Measurements from ENCODE around the gene PEAK3. TPM values are rescaled to one million over a fixed set of nuclear protein-coding genes. Genes with fewer than 3 reads are reported as not detected.
A peak's percentile ranks its signal among the peaks of the same experiment; 100 is the strongest.

PEAK3 gene
- total and polyA plus RNA-seq, 3 experiments from 2014 or later, result 0.79 TPM; not detected in 2

DNA sequence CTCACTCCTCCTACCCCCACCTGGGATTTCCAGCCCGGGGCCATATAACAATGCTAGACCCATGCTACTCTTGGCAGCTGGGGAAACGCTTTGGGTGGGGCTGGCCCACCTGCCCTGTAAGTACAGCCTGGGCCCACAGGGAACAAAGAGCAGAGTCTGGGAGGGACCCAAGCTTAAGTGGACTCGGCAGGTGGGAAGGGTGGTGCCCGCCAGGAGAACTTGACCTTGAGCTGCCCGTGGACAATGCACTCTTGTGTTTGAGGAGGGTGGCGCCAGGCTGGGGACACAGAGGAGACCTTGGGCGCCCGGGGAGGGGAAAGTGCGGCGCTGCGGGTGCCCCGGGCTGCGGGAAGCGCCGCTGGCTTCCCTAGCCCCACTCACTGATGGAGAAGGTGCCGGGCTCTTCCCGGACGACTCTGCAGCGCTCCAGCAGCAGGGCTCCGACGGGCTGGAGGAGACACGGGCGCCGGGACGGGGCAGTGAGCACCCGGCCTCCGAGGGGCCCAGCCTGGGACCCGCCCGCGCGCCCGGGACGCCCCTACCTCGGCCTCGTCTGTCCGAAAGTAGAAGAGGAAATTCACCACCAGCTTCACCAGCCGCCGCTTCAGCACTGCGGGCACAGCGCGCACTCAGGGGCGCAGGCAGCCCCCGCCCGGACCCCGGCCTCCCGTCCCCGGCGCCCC, 46.5 kb downstream of the PEAK3 start:
- Mint-ChIP-seq H3K27ac (peak overlapping the region; percentile 29 to 91 (median 87)), H3K4me3 (peak overlapping the region; percentile 88 to 100 (median 96)), H3K4me1 (peaks cover 49 to 68% (median 54%) of the 10 kb centered on the region in 3 donors), H3K9me3 (no peaks in the 10 kb centered on the region), H3K36me3 (peaks cover 0 to 67% (median 8%) of the 10 kb centered on the region in 3 donors), H3K27me3 (peaks cover 0 to 5% of the 10 kb centered on the region in 2 donors)
- peak in 1 of 5 donors; percentile 18 for DNase-seq
- ChIA-PET CTCF (interaction anchor here (0.8 to 3.3 kb wide), 14 partner anchors 17 to 184 kb away, joined by 3 to 20 read pairs (median 3); no protein-coding TSS in a partner anchor), POLR2A (interaction anchor here (0.5 to 1.8 kb wide), 10 partner anchors 35 to 729 kb away, joined by 3 to 12 read pairs (median 4); partner anchors contain the start of gene AP3D1)
- Histone ChIP-seq H3K36me3 (ENCODE audit: insufficient read depth, low read length) (peaks cover 6% of the 10 kb centered on the region), H3K9me3 (ENCODE audit: low read length) (no peaks in the 10 kb centered on the region), H3K4me1 (ENCODE audit: insufficient read depth, low read length) (peaks cover 50% of the 10 kb centered on the region), H3K27ac (ENCODE audit: low read depth, low read length) (peak overlapping the region; percentile 98), H3K4me3 (ENCODE audit: low read length) (peak overlapping the region; percentile 88), H3K27me3 (ENCODE audit: insufficient read depth, low read length, poor library complexity, severe bottlenecking) (no peaks in the 10 kb centered on the region)

DNA sequence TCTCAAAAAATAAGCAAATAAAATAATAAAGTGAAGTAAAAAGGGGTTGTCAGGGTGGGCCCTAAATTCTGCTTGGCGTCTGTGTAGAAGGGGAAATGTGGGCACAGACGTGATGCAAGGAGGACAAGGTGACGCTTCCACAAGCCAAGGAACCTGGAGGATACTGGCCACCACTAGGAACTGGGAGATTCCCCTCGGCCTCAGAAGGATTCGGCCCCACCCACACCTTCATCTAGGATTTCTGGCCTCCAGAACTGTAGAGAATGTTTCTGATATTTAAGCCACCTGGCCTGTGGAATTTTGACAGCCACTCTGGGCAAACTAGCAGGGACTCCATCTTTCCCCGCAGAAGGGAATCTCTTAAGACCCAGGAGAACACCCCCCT, 47.0 kb downstream of the PEAK3 start:
- Histone ChIP-seq H3K27ac (ENCODE audit: low read depth, low read length) (peak overlapping the region; percentile 98), H3K27me3 (ENCODE audit: insufficient read depth, low read length, poor library complexity, severe bottlenecking) (no peaks in the 10 kb centered on the region), H3K9me3 (ENCODE audit: low read length) (no peaks in the 10 kb centered on the region), H3K4me1 (ENCODE audit: insufficient read depth, low read length) (peaks cover 45% of the 10 kb centered on the region), H3K4me3 (ENCODE audit: low read length) (peak overlapping the region; percentile 88), H3K36me3 (ENCODE audit: insufficient read depth, low read length) (peaks cover 6% of the 10 kb centered on the region)
- Mint-ChIP-seq H3K27ac (peak overlapping the region; percentile 29 to 91 (median 84)), H3K36me3 (peaks cover 0 to 68% (median 8%) of the 10 kb centered on the region in 3 donors), H3K4me3 (peak overlapping the region; percentile 88 to 100 (median 96)), H3K27me3 (peaks cover 0 to 5% of the 10 kb centered on the region in 2 donors), H3K9me3 (no peaks in the 10 kb centered on the region), H3K4me1 (peaks cover 44 to 62% (median 48%) of the 10 kb centered on the region in 3 donors)
- CTCF ChIA-PET, result interaction anchor here (0.7 to 3.3 kb wide), 10 partner anchors 20 to 183 kb away, joined by 3 to 20 read pairs (median 3); no protein-coding TSS in a partner anchor
- POLR2A ChIA-PET, result interaction anchor here (1.5 to 1.8 kb wide), 2 partner anchors 35 to 37 kb away, joined by 5 to 12 read pairs; no protein-coding TSS in a partner anchor
- no peak for DNase-seq

DNA sequence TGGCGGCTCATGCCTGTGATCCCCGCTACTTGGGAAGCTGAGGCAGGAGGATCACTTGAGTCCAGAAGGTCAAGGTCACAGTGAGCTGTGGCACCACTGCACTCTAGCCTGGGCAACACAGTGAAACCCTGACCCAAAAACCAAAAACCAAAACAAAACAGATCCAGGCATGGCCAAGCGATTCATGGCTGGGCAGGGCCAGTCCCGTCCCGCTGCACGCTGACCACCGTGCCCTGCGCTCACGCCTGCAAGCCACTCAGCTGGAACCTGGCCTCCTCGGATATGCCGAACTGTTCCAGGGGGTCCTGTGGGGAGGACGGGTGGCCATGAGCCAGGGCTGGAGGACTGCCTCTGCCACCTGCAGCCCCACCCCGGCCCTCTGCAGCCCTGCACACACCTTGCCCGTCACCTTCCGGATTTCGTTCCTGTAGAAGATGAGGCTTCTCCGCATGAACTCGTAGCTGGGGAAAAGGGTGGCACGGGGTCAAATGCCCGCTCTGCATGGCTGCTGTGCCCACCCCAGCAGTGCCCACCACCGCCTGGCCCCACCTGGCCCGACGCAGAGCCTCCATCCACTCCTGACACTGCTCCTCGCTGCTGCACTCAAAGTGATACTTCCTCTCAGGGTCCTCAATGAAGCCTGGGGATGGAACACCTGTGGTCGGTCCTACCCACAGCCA, 48.2 kb downstream of the PEAK3 start:
- H3K9me3 Mint-ChIP-seq, result no peaks in the 10 kb centered on the region
- Histone ChIP-seq H3K36me3 (ENCODE audit: insufficient read depth, low read length) (peaks cover 6% of the 10 kb centered on the region), H3K4me1 (ENCODE audit: insufficient read depth, low read length) (peaks cover 33% of the 10 kb centered on the region), H3K27me3 (ENCODE audit: insufficient read depth, low read length, poor library complexity, severe bottlenecking) (no peaks in the 10 kb centered on the region), H3K4me3 (ENCODE audit: low read length) (no peak overlapping the region), H3K27ac (ENCODE audit: low read depth, low read length) (no peak overlapping the region), H3K9me3 (ENCODE audit: low read length) (no peaks in the 10 kb centered on the region)
- no peak for DNase-seq
- peak overlapping the region in 6 of 7 donors; percentile 44 to 98 (median 92) for H3K4me3 Mint-ChIP-seq
- H3K27me3 Mint-ChIP-seq, result peaks cover 0 to 5% of the 10 kb centered on the region in 2 donors
- H3K27ac Mint-ChIP-seq, result peak overlapping the region in 5 of 8 donors; percentile 39 to 91 (median 75)
- H3K36me3 Mint-ChIP-seq, result peaks cover 0 to 71% (median 4%) of the 10 kb centered on the region in 3 donors
- POLR2A ChIA-PET, result interaction anchor here (0.5 kb wide), 1 partner anchor 1457 kb away, joined by 3 read pairs; no protein-coding TSS in a partner anchor
- CTCF ChIA-PET, result interaction anchor here (0.9 to 3.3 kb wide), 3 partner anchors 25 to 41 kb away, joined by 3 to 20 read pairs (median 4); no protein-coding TSS in a partner anchor
- H3K4me1 Mint-ChIP-seq, result peaks cover 32 to 50% (median 36%) of the 10 kb centered on the region in 3 donors

DNA sequence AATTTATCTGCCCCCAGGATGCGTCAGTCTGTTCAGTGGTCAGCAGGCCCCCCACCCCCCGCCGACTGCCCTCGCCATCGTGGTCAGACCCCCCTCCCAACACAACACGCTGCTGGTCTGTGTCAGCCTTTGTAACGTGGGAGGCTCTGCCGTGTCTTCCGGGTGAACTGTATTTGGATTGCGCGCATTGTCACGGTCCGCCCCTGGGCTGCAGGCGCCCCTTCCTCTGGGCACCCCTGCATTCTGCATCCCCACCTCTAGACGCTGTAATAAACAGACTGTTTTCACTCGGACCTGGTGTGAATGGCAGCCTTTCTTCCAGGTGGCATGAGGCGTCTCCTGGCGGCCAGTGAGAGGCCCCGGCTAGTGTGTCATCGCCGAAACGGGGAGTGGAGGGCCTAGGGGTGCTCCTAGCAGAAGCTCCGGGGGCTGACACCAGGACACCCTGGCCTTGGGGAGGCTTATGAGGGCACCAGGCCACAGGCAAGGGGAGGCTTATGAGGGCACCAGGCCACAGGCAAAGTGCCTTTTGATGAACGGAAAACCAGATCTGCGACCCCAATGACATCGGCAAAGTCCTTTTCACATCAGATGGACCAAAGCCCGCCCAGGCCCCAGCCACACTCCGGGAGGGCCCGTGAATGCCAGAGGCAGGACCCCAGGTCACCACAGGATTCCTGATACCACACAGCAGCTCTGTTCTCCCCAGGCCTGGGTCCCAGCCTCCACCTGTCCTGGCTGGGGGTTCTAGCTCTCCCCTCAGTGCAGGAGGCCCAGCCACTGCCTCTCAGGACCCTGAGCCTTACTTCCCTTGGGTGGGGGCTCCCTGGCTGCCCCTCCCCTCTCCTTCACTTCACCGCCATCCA, 49.5 kb downstream of the PEAK3 start:
- H3K27me3 ChIP-seq (ENCODE audit: insufficient read depth, low read length, poor library complexity, severe bottlenecking), result no peaks in the 10 kb centered on the region
- Mint-ChIP-seq H3K27ac (peak overlapping the region in 4 of 8 donors; percentile 42 to 68 (median 46)), H3K9me3 (no peaks in the 10 kb centered on the region), H3K27me3 (peaks cover 0 to 5% of the 10 kb centered on the region in 2 donors), H3K4me3 (peak overlapping the region in 3 of 7 donors; percentile 20 to 59 (median 22)), H3K36me3 (peaks cover 0 to 67% (median 4%) of the 10 kb centered on the region in 3 donors), H3K4me1 (peaks cover 20 to 38% (median 23%) of the 10 kb centered on the region in 3 donors)
- peaks cover 6% of the 10 kb centered on the region for H3K36me3 ChIP-seq (ENCODE audit: insufficient read depth, low read length)
- H3K9me3 ChIP-seq (ENCODE audit: low read length), result no peaks in the 10 kb centered on the region
- ChIA-PET POLR2A (no interaction called here), CTCF (interaction anchor here (0.9 kb wide), 1 partner anchor 42 kb away, joined by 3 read pairs; no protein-coding TSS in a partner anchor)
- no peak overlapping the region for H3K4me3 ChIP-seq (ENCODE audit: low read length)
- no peak overlapping the region for H3K27ac ChIP-seq (ENCODE audit: low read depth, low read length)
- no peak for DNase-seq
- H3K4me1 ChIP-seq (ENCODE audit: insufficient read depth, low read length), result peaks cover 21% of the 10 kb centered on the region

DNA sequence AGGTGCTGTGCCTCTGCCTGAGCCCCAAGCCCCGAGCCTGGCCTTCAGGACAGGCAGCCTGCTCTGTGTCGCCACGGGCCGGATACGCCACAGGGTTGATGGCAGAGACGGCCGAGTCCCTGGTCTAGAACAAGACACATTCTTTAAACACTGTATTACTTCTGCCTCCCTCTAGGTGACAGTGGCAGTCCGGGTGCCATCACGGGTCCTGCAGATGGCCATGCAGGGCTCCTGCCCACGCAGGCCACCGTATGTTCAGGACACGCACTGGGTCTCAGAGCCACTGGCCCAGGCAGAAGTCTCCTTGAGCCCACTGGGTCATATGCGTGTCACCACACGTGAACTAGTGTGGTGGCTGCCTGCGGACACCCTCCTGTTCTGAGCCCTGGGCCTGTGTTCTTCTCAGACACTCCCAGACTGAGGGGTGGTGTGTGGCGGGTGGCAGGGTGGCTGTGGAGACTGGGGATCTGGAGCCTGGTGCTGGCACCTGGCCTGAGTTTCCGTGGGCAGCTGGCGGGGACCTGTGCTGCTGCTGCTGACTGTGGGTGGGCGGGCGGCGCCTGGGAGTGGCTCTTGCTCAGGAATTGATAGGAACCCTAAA, 50.3 kb downstream of the PEAK3 start:
- Histone ChIP-seq H3K36me3 (ENCODE audit: insufficient read depth, low read length) (peaks cover 6% of the 10 kb centered on the region), H3K4me3 (ENCODE audit: low read length) (no peak overlapping the region), H3K27me3 (ENCODE audit: insufficient read depth, low read length, poor library complexity, severe bottlenecking) (no peaks in the 10 kb centered on the region), H3K9me3 (ENCODE audit: low read length) (no peaks in the 10 kb centered on the region), H3K4me1 (ENCODE audit: insufficient read depth, low read length) (peaks cover 15% of the 10 kb centered on the region), H3K27ac (ENCODE audit: low read depth, low read length) (no peak overlapping the region)
- DNase-seq, result no peak
- H3K27ac Mint-ChIP-seq, result peak overlapping the region in 2 of 8 donors; percentile 11 to 65
- H3K4me3 Mint-ChIP-seq, result no peak overlapping the region
- no peaks in the 10 kb centered on the region for H3K9me3 Mint-ChIP-seq
- H3K36me3 Mint-ChIP-seq, result peaks cover 0 to 67% (median 4%) of the 10 kb centered on the region in 3 donors
- ChIA-PET POLR2A (no interaction called here), CTCF (no interaction called here)
- peaks cover 0 to 5% of the 10 kb centered on the region in 2 donors for H3K27me3 Mint-ChIP-seq
- peaks cover 17 to 34% (median 19%) of the 10 kb centered on the region in 3 donors for H3K4me1 Mint-ChIP-seq

DNA sequence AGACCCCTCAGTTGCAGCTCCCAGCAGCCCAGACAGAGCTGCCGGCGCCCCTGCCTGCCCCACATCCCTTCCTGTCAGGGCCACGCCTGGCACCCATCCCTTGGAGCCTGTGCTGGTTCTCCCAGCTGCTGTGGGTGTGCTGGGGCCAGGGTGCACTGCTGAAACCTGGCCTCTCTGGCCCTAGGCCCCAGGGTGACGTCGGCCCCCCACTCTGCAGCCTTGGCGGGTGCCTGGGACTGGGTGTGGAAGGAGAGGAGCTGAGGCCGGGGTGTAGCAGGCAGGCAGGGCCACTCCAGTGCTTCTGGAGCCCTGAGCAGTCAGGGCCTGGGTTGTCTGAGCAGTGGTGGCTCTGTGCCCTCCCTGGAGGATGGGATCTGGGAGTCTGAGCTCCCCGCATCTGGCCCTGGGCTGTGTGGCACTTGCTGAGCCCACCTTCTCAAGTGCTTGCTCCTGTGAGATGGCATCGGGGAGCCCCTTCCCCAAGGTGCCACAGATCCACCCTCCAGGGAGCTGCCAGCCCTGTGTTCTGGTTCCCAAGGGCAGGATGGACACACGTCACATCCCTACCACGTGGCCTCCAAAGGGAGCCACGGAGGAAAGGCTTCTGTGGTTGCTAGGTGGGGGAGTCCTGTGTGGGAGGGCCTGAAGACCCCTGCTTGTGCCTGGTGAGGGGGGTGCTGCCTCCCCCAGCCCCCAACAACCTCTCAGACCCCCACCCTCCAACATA, 51.0 kb downstream of the PEAK3 start:
- ChIA-PET CTCF (interaction anchor here (1.4 kb wide), 1 partner anchor 84 kb away, joined by 4 read pairs; no protein-coding TSS in a partner anchor), POLR2A (no interaction called here)
- Histone ChIP-seq H3K36me3 (ENCODE audit: insufficient read depth, low read length) (peaks cover 6% of the 10 kb centered on the region), H3K27ac (ENCODE audit: low read depth, low read length) (no peak overlapping the region), H3K4me3 (ENCODE audit: low read length) (no peak overlapping the region), H3K27me3 (ENCODE audit: insufficient read depth, low read length, poor library complexity, severe bottlenecking) (no peaks in the 10 kb centered on the region), H3K4me1 (ENCODE audit: insufficient read depth, low read length) (peaks cover 15% of the 10 kb centered on the region), H3K9me3 (ENCODE audit: low read length) (no peaks in the 10 kb centered on the region)
- Mint-ChIP-seq H3K4me3 (peak overlapping the region in 1 of 7 donors; percentile 72), H3K27me3 (no peaks in the 10 kb centered on the region), H3K4me1 (peaks cover 12 to 28% (median 13%) of the 10 kb centered on the region in 3 donors), H3K27ac (peak overlapping the region in 2 of 8 donors; percentile 65 to 71), H3K36me3 (peaks cover 0 to 67% (median 2%) of the 10 kb centered on the region in 3 donors), H3K9me3 (no peaks in the 10 kb centered on the region)
- no peak for DNase-seq

Data from CD8-positive, alpha-beta memory T cell (primary cell).